ENCODE measurements around the gene MYO1E.

- TF ChIP-seq, protein P1, sequence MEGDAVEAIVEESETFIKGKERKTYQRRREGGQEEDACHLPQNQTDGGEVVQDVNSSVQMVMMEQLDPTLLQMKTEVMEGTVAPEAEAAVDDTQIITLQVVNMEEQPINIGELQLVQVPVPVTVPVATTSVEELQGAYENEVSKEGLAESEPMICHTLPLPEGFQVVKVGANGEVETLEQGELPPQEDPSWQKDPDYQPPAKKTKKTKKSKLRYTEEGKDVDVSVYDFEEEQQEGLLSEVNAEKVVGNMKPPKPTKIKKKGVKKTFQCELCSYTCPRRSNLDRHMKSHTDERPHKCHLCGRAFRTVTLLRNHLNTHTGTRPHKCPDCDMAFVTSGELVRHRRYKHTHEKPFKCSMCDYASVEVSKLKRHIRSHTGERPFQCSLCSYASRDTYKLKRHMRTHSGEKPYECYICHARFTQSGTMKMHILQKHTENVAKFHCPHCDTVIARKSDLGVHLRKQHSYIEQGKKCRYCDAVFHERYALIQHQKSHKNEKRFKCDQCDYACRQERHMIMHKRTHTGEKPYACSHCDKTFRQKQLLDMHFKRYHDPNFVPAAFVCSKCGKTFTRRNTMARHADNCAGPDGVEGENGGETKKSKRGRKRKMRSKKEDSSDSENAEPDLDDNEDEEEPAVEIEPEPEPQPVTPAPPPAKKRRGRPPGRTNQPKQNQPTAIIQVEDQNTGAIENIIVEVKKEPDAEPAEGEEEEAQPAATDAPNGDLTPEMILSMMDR (IDR thresholded peaks at IDR 0.05; ENCODE audit: low read depth, low read length, poor library complexity, severe bottlenecking) = no peak
- TF ChIP-seq EZH2phosphoT487 (IDR thresholded peaks at IDR 0.05; ENCODE audit: borderline replicate concordance, low read length) = no peak
These were observed 94.6 kb downstream of the MYO1E start for GRCh38 chr15:59278120-59278519.
